Osteoblast (primary cell): ENCODE results near the gene INPP4B. TPM values are rescaled to one million over a fixed set of nuclear protein-coding genes. Genes with fewer than 3 reads are reported as not detected.

Experiments
- DNase-seq: peaks from one replicate; pipeline ENCODE4 v3.0.0; 2011; ENCODE audit warnings: low spot score, mixed read lengths; ENCODE audit not compliant: insufficient read length; ENCODE audit errors: missing footprints
- H2AFZ ChIP-seq: 2 replicates; pipeline ENCODE4 v1.6.0; 2011; ENCODE audit warnings: mild to moderate bottlenecking, low read length
- H3K27ac ChIP-seq: 2 replicates; pipeline ENCODE4 v1.5.1; 2011; ENCODE audit warnings: mild to moderate bottlenecking, low read depth, low read length, moderate library complexity
- H3K27me3 ChIP-seq: 2 replicates; pipeline ENCODE4 v1.6.0; 2012; ENCODE audit warnings: mild to moderate bottlenecking, control low read depth, inconsistent platforms, low read length, moderate library complexity; ENCODE audit not compliant: insufficient read depth
- H3K36me3 ChIP-seq: 2 replicates; pipeline ENCODE4 v1.5.1; 2011; ENCODE audit warnings: mild to moderate bottlenecking, low read length, control low read depth, moderate library complexity; ENCODE audit not compliant: insufficient read depth
- H3K4me1 ChIP-seq: 2 replicates; pipeline ENCODE4 v1.5.1; 2011; ENCODE audit warnings: mild to moderate bottlenecking, low read length, control low read depth, moderate library complexity; ENCODE audit not compliant: insufficient read depth
- H3K4me2 ChIP-seq: 2 replicates; pipeline ENCODE4 v1.6.0; 2011; ENCODE audit warnings: mild to moderate bottlenecking, low read length; ENCODE audit not compliant: insufficient read depth
- H3K4me3 ChIP-seq: fragments of 200-600 bp; sonication (generic); 3 replicates; pipeline ENCODE4 v1.5.1; 2012; ENCODE audit warnings: mild to moderate bottlenecking, low read length, inconsistent platforms; ENCODE audit not compliant: insufficient read depth
- H3K79me2 ChIP-seq: 2 replicates; pipeline ENCODE4 v1.6.0; 2012; ENCODE audit warnings: mild to moderate bottlenecking, low read length, control low read depth, inconsistent platforms; ENCODE audit not compliant: insufficient read depth
- H3K9me3 ChIP-seq: 2 replicates; pipeline ENCODE4 v1.5.1; 2011; ENCODE audit warnings: low read depth, low read length, control low read depth
- H4K20me1 ChIP-seq: 2 replicates; pipeline ENCODE4 v1.6.0; 2012; ENCODE audit warnings: mild to moderate bottlenecking, low read length, control low read depth; ENCODE audit not compliant: insufficient read depth
- total RNA-seq: library from RNA; depleted of rRNA; stranded (reverse); fragments of >200 nt; gene quantifications from 2 replicates; pipeline ENCODE4 v1.2.3, GENCODE V29; 2012
- TF ChIP-seq, protein P1 (sequence below): IDR thresholded peaks from 2 replicates; pipeline ENCODE4 v1.5.1; 2011; ENCODE audit warnings: mild to moderate bottlenecking, low read depth, low read length, moderate library complexity; ENCODE audit errors: extremely low read depth

INPP4B gene
- total RNA-seq, 1 donor: 11.6 TPM

GRCh38 chr4:142120921-142121320 is 725.2 kb downstream of the INPP4B start:
- H3K4me3 ChIP-seq: no peak overlapping the region
- no peaks in the 10 kb centered on the region for H3K36me3 ChIP-seq
- TF ChIP-seq, protein P1, sequence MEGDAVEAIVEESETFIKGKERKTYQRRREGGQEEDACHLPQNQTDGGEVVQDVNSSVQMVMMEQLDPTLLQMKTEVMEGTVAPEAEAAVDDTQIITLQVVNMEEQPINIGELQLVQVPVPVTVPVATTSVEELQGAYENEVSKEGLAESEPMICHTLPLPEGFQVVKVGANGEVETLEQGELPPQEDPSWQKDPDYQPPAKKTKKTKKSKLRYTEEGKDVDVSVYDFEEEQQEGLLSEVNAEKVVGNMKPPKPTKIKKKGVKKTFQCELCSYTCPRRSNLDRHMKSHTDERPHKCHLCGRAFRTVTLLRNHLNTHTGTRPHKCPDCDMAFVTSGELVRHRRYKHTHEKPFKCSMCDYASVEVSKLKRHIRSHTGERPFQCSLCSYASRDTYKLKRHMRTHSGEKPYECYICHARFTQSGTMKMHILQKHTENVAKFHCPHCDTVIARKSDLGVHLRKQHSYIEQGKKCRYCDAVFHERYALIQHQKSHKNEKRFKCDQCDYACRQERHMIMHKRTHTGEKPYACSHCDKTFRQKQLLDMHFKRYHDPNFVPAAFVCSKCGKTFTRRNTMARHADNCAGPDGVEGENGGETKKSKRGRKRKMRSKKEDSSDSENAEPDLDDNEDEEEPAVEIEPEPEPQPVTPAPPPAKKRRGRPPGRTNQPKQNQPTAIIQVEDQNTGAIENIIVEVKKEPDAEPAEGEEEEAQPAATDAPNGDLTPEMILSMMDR: no peak
- H4K20me1 ChIP-seq: no peaks in the 10 kb centered on the region
- H3K4me1 ChIP-seq: peaks cover 3% of the 10 kb centered on the region
- H2AFZ ChIP-seq: no peak overlapping the region
- H3K79me2 ChIP-seq: no peaks in the 10 kb centered on the region
- H3K9me3 ChIP-seq: no peaks in the 10 kb centered on the region
- H3K27ac ChIP-seq: no peak overlapping the region
- no peak for DNase-seq
- no peak overlapping the region for H3K4me2 ChIP-seq
- no peaks in the 10 kb centered on the region for H3K27me3 ChIP-seq

GRCh38 chr4:142112451-142112850 is 733.6 kb downstream of the INPP4B start:
- Histone ChIP-seq H3K9me3 (no peaks in the 10 kb centered on the region), H2AFZ (no peak overlapping the region), H3K4me3 (no peak overlapping the region), H3K27me3 (no peaks in the 10 kb centered on the region), H3K79me2 (no peaks in the 10 kb centered on the region), H3K4me2 (no peak overlapping the region), H3K27ac (no peak overlapping the region), H3K36me3 (no peaks in the 10 kb centered on the region), H4K20me1 (no peaks in the 10 kb centered on the region), H3K4me1 (no peaks in the 10 kb centered on the region)
- TF ChIP-seq, protein P1: no peak
- peak; percentile 35 for DNase-seq

DNA sequence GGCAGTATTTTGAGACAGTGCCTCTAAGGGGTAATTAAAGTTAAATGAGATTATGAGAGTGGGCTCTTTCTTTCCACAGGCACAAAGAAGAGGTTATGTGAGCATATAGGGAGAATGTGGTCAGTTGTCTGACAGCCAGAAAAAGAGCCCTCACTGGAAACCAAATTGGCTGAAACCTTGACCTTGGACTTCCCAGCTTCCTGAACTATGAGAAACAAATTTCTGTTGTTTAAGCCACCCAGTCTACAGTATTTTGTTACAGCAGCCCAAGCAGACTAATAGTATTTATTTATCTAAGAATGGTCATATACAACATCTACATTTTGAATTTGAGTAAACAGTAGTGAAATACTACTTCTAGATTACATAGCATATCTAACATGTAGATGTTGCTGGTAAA is 736.0 kb downstream of the INPP4B start:
- no peak for DNase-seq
- H3K27ac ChIP-seq: no peak overlapping the region
- no peaks in the 10 kb centered on the region for H3K27me3 ChIP-seq
- H3K4me2 ChIP-seq: no peak overlapping the region
- H3K4me3 ChIP-seq: no peak overlapping the region
- no peaks in the 10 kb centered on the region for H3K9me3 ChIP-seq
- no peaks in the 10 kb centered on the region for H3K79me2 ChIP-seq
- no peak overlapping the region for H2AFZ ChIP-seq
- no peaks in the 10 kb centered on the region for H3K36me3 ChIP-seq
- H3K4me1 ChIP-seq: no peaks in the 10 kb centered on the region
- TF ChIP-seq, protein P1: no peak
- no peaks in the 10 kb centered on the region for H4K20me1 ChIP-seq

- H3K4me3 ChIP-seq: no peak overlapping the region
- H3K36me3 ChIP-seq: no peaks in the 10 kb centered on the region
- no peaks in the 10 kb centered on the region for H3K9me3 ChIP-seq
- no peak overlapping the region for H3K4me2 ChIP-seq
- no peak for DNase-seq
- H3K79me2 ChIP-seq: no peaks in the 10 kb centered on the region
- no peak overlapping the region for H2AFZ ChIP-seq
- TF ChIP-seq, protein P1: no peak
- no peaks in the 10 kb centered on the region for H3K27me3 ChIP-seq
- no peak overlapping the region for H3K27ac ChIP-seq
- no peaks in the 10 kb centered on the region for H4K20me1 ChIP-seq
- no peaks in the 10 kb centered on the region for H3K4me1 ChIP-seq
Measured at GRCh38 chr4:142104041-142104440, 742.1 kb downstream of the INPP4B start.
